Activated CD4-positive, alpha-beta T cell treated with anti-CD3 and anti-CD28 coated beads, Interleukin-2, amount 10 ng/mL, durations not matched to agents 7 days and 5 days (primary cell): ENCODE measurements around the gene PBLD. TPM values are rescaled to one million over a fixed set of nuclear protein-coding genes. Genes with fewer than 3 reads are reported as not detected.
A peak's percentile ranks its signal among the peaks of the same experiment; 100 is the strongest.

Source experiments
- CTCF ChIA-PET: fragments of 350-600 bp; sonication (Branson Sonifier 250); formaldehyde crosslinking; loops from one replicate; lab custom pipeline; 2021; ENCODE audit warnings: antibody characterized with exemption; lab: Charles Lee
- POLR2A ChIA-PET: fragments of 350-600 bp; sonication (Branson Sonifier 250); formaldehyde crosslinking; loops from one replicate; lab custom pipeline; 2021; ENCODE audit warnings: antibody characterized with exemption; lab: Charles Lee
- DNase-seq: peaks from one replicate; pipeline ENCODE4 v3.0.0-alpha.2; 2020
- H3K27ac Mint-ChIP-seq: one replicate; pipeline ENCODE4 v1.8.0; 2021; ENCODE audit warnings: mild to moderate bottlenecking, moderate library complexity, mixed read lengths
- H3K27me3 Mint-ChIP-seq: one replicate; pipeline ENCODE4 v1.8.0; 2021; ENCODE audit warnings: mixed read lengths
- H3K36me3 Mint-ChIP-seq: one replicate; pipeline ENCODE4 v1.8.0; 2021; ENCODE audit warnings: low read depth, mixed read lengths
- H3K4me1 Mint-ChIP-seq: one replicate; pipeline ENCODE4 v1.8.0; 2021; ENCODE audit warnings: mixed read lengths
- H3K4me3 Mint-ChIP-seq: one replicate; pipeline ENCODE4 v1.8.0; 2021; ENCODE audit warnings: mild to moderate bottlenecking, moderate library complexity, mixed read lengths
- H3K9me3 Mint-ChIP-seq: one replicate; pipeline ENCODE4 v1.8.0; 2021; ENCODE audit warnings: mixed read lengths
- total RNA-seq, 2 experiments: library from RNA; stranded (reverse); gene quantifications; one replicate each; pipeline ENCODE4 v1.2.3, GENCODE V29; 2021

Gene PBLD
- total RNA-seq, 2 experiments from 2014 or later: 1.6 to 2.0 TPM

DNA sequence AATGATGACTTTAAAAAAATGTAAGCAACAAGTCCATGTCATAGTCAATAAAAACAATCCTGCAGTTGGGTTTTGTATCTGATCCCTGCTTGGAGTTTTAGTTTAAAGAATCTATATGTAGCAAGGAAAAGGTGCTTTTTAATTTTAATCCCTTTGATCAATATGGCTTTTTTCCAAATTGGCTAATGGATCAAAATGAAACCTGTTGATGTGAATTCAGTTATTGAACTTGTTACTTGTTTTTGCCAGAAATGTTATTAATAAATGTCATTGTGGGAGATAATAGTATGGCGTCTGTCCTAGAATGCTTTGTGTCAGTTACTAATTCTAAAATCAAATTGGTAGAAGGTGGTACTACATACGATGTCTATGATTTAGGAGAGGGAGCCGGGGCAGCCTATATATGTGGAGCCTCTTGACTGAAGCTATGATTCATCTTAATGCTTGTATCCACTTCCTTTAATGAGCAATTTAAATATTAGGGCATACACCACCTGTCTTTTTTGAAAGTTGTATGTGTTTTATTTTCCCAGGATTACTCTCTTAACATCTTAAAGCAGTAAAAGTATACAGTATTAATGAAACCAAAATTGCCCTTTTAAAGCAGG is 10.3 kb upstream of the PBLD start:
- POLR2A ChIA-PET: interaction anchor here (0.7 kb wide), 1 partner anchor 8 kb away, joined by 3 read pairs; no protein-coding TSS in a partner anchor
- CTCF ChIA-PET: interaction anchor here (0.6 kb wide), 1 partner anchor 28 kb away, joined by 4 read pairs; no protein-coding TSS in a partner anchor
- Mint-ChIP-seq H3K4me3 (no peak overlapping the region), H3K27me3 (no peaks in the 10 kb centered on the region), H3K4me1 (peaks cover 29% of the 10 kb centered on the region), H3K36me3 (peaks cover 60% of the 10 kb centered on the region), H3K9me3 (no peaks in the 10 kb centered on the region), H3K27ac (no peak overlapping the region)
- no peak for DNase-seq

DNA sequence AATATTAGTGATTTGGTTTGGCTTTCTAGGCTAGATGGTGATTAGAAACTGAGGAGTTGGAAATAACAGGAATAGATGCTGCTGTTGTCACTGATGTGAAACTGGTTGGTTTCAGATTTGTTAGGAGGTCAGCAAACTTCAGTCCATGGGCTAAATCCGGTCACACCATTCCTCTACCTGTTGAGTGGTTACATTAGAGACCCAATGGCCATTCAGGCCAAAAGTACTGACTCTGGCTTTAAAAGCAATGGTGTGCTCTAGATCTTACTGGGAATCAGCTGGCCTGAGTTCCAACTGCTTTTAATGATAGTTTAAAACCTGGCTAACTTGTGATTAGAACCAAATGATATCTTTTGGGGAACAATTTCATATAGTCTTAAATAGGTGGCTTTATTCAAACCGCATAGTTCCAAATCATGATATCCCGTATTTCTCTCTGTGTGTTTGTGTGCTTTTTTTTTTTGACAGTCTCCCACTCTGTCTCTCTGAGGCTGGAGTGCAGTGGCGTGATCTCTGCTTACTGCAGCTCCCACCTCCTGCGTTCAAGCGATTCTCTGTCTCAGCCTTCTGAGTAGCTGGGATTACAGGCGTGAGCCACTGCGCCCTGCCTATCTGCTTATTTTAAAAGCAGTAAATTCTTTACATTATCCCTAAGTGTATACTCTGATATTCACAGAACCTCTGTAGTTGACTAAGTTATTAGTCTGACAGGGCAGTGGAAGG is 7.8 kb upstream of the PBLD start:
- peaks cover 42% of the 10 kb centered on the region for H3K4me1 Mint-ChIP-seq
- no peak for DNase-seq

DNA sequence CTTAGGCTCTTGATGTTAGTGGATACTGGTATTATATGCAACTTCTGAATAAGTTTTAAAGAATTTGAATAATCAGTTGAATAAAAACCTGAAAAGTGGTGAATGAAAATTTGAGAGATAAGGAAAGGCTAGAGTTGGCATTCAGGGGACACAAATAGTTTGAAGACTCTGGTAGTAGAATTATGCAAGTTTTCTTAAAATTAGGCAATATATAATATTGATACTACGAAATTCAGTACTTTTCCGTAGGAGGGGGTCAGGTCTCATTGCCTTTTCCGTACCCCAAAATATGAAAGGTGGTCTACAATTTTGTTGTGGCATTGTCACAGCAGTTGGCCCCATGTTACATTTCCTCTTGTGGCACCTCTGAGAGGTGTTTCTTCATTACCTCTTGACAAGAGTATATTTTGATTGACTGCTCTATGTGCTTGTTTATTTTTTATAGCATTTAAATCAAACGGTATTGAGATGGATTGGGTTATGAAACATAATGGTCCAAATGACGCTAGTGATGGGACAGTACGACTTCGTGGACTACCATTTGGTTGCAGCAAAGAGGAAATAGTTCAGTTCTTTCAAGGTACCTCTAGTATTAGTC is 4.1 kb upstream of the PBLD start:
- POLR2A ChIA-PET: no interaction called here
- peaks cover 49% of the 10 kb centered on the region for H3K4me1 Mint-ChIP-seq
- peak overlapping the region; percentile 52 for H3K4me3 Mint-ChIP-seq
- DNase-seq: no peak
- no peaks in the 10 kb centered on the region for H3K27me3 Mint-ChIP-seq
- no peaks in the 10 kb centered on the region for H3K9me3 Mint-ChIP-seq
- CTCF ChIA-PET: no interaction called here
- H3K27ac Mint-ChIP-seq: peak overlapping the region; percentile 44
- H3K36me3 Mint-ChIP-seq: peaks cover 71% of the 10 kb centered on the region

More for the DNA sequence above, 7.8 kb upstream of the PBLD start:
- CTCF ChIA-PET: no interaction called here
- Mint-ChIP-seq H3K27me3 (no peaks in the 10 kb centered on the region), H3K9me3 (no peaks in the 10 kb centered on the region), H3K27ac (no peak overlapping the region), H3K36me3 (peaks cover 73% of the 10 kb centered on the region), H3K4me3 (no peak overlapping the region)
- POLR2A ChIA-PET: no interaction called here

DNA sequence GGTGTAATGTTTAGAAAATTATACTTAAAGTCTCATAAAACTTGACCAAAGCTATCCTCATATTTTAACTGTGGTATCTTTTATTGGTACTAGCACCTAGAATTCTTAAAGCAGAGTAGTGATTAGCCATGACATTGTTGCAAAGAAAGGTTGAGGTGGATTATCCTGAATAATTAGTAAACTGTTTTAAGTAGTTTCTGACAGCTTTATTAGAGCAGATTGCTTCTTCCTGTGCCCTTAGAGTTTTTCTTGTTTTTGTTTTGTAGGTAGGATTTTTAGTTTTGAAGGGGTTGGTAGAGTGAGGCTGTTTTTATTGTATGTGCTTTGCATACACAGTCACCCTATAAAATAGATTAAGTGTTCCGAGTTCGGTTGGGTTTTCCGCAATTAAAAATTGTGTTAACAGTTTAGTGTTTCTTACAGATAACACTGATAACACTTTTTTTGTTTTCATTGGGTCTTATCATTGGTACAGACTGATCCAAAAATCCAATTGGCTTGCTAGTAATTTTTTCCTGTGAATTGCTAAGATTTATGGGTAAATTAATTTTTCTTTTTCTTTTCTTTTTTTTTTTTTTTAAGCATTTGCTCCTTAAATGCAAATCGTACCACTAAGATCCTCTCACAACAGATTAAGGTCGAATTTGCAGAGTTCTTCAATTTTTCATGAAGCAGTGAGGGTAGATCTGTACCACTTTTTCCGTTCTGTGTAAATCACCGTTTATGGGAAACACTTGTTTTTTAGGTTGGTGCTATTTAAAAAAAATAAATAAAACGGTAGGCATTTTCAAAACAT is 2.1 kb upstream of the PBLD start:
- peaks cover 55% of the 10 kb centered on the region for H3K4me1 Mint-ChIP-seq
- no peak for DNase-seq
- ChIA-PET CTCF (interaction anchor here (1.5 to 1.8 kb wide), 2 partner anchors 13 to 383 kb away, joined by 3 to 5 read pairs; no protein-coding TSS in a partner anchor), POLR2A (interaction anchor here (0.6 kb wide), 2 partner anchors 9 to 112 kb away, joined by 3 read pairs; no protein-coding TSS in a partner anchor)
- H3K27ac Mint-ChIP-seq: peak overlapping the region; percentile 100
- peaks cover 59% of the 10 kb centered on the region for H3K36me3 Mint-ChIP-seq
- H3K9me3 Mint-ChIP-seq: no peaks in the 10 kb centered on the region
- H3K27me3 Mint-ChIP-seq: no peaks in the 10 kb centered on the region
- peak overlapping the region; percentile 100 for H3K4me3 Mint-ChIP-seq

DNA sequence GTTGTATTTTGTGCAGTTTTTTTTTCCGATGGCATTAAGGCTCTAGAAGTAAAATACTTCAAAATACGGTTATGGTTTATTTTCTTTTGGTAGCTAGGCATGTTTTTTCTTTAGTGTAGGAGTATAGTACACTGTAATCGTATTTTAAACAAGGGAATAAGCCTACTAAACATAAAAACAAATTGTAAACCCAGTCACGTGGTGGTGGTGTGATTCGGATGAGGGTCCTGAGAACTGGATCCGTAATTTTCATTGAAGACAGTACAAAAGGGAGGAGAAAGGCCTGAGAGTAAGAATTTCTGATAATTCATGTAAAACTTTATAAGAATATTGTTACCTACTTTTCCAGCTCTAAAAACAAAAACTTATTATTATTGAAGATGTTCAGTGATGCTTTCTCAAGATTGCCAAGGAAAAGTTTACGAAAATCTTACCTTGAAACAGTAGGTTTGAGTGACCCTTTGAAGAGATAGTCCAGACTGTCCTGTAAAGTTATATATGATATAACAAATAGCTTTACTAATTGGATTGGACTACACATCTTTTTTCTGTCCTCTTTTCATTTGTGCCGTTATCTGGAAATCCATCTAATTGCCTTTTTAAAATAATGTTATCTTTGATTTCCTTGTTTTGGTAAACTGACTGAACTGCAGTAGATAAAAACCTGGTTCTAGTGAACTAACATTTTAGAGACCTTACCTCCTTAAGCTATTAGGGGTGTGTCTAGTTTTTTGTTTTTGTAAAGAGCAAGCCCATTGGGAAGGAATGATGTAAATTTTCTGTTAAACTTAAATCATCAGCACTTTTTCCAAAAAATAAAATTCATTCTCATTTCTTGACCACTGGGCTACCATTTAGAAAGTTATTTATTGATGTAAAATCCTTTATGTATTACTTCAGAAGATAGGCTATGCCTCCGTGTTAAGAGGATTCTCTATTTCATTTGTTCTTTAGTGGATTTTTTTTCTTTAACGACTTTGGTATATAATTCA is 1.0 kb upstream of the PBLD start:
- POLR2A ChIA-PET: no interaction called here
- H3K27ac Mint-ChIP-seq: peak overlapping the region; percentile 100
- H3K27me3 Mint-ChIP-seq: no peaks in the 10 kb centered on the region
- no peaks in the 10 kb centered on the region for H3K9me3 Mint-ChIP-seq
- H3K36me3 Mint-ChIP-seq: peaks cover 49% of the 10 kb centered on the region
- H3K4me1 Mint-ChIP-seq: peaks cover 57% of the 10 kb centered on the region
- CTCF ChIA-PET: interaction anchor here (1.0 to 1.8 kb wide), 6 partner anchors 11 to 478 kb away, joined by 3 to 4 read pairs (median 3); partner anchors contain the start of gene RUFY2
- H3K4me3 Mint-ChIP-seq: peak overlapping the region; percentile 100
- DNase-seq: no peak

DNA sequence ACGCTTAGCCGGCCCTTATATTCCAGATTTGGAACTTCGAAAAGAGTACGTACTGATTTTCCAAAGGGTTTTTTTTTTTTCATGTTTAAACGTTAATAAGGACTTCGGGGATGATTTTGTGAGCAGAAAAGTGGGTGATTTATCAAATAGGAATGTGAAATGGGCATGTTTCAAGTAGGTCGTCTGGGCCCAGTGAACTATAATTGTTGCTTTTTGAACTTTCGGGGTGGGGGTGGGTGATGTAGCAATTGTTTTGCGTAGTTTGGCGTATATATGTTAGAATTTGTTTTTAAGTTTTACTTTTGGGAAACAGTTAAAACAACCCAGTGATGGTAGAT is 299 bp upstream of the PBLD start:
- POLR2A ChIA-PET: interaction anchor here (0.8 kb wide), 1 partner anchor 13 kb away, joined by 11 read pairs; no protein-coding TSS in a partner anchor
- H3K4me3 Mint-ChIP-seq: peak overlapping the region; percentile 100
- no peaks in the 10 kb centered on the region for H3K9me3 Mint-ChIP-seq

DNA sequence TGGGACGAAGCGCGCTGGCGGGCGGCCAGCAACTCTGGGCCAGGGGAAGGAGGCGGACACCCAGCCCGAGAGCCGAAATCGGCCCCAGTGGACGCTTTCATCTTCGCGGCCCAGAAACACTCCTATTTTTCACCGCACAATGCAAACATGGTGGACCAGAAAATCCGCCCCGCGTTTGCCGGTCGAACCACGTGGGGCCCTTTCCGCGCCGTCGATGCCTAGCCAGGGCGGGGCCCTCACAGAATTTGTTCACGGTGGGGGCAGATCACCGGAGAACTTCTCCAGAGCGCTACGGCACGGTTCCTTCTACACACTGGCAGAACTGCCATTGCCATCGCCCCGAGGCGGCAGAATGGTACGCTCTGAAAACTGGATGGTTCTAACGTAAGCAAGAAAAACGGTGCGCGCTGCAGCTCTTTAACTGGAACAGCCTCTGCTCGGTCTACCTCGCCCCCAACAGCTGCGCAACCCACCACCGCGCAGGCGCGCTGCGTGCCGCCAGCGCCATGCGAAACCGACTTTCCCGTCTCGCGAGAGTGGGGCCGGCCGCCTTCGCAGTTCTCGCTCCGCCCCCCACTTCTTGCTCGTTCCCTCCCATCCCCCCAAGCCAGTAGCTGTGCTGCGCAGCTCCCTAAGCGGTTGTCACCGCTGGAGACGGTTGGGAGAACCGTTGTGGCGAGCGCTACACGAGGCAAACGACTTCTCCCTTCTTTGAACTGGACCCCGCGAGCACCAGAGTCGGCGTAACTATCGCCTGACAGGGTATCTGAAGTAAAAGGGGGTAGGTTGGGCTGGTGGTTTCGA is 1.1 kb downstream of the PBLD start, which contains the start of gene HNRNPH3:
HNRNPH3 (plus strand) TSS at position 610 of the 804 bp plus-strand sequence. CDS start 5,158 bp downstream, outside the sequence.
- Mint-ChIP-seq H3K4me1 (peaks cover 51% of the 10 kb centered on the region), H3K9me3 (no peaks in the 10 kb centered on the region), H3K4me3 (peak within 1 kb of the TSS; percentile 100), H3K36me3 (peaks cover 34% of the 10 kb centered on the region), H3K27me3 (no peaks in the 10 kb centered on the region), H3K27ac (peak within 1 kb of the TSS; percentile 100)
- peak; percentile 99 for DNase-seq
- POLR2A ChIA-PET: interaction anchor here (0.6 to 1.0 kb wide), 2 partner anchors 26 to 75 kb away, joined by 3 to 4 read pairs; partner anchors contain the start of gene RUFY2
- CTCF ChIA-PET: interaction anchor here (0.9 to 1.6 kb wide), 3 partner anchors 16 to 378 kb away, joined by 3 to 7 read pairs (median 3); no protein-coding TSS in a partner anchor

More for the DNA sequence above, 299 bp upstream of the PBLD start:
- CTCF ChIA-PET: interaction anchor here (1.0 to 1.8 kb wide), 7 partner anchors 10 to 478 kb away, joined by 3 to 4 read pairs (median 3); partner anchors contain the start of gene RUFY2
- H3K36me3 Mint-ChIP-seq: peaks cover 45% of the 10 kb centered on the region
- H3K27ac Mint-ChIP-seq: peak overlapping the region; percentile 100
- DNase-seq: no peak
- H3K27me3 Mint-ChIP-seq: no peaks in the 10 kb centered on the region
- peaks cover 60% of the 10 kb centered on the region for H3K4me1 Mint-ChIP-seq

DNA sequence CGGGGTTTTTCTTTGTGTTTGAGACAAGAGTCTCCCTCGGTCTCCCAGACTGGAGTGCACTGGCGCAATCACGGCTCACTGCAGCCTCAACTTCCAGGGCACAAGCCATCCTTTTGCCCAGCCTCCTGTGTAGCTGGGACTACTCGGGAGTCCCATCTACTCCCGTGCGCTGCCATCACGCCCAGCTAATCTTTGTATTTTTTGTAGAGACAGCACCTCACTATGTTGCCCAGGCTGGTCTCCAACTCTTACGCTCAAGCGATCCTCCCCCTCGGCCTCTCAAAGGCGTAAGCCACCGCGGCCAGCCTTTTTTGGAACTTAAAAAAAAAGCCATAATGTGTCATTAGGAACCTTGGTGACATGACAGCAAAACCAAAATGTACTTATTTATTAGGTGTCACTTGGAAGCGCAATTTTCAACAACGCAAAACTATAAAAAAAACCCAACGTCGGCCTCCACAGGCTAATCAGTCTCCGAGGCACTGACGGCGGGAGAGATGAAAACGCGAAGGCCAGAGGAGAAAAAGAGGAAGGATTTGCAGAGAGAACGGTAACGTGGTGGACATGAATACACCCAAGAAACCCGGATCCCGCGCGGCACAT is 1.8 kb downstream of the PBLD start:
- ChIA-PET POLR2A (no interaction called here), CTCF (interaction anchor here (0.9 to 1.6 kb wide), 2 partner anchors 17 to 378 kb away, joined by 3 to 7 read pairs; no protein-coding TSS in a partner anchor)
- H3K4me3 Mint-ChIP-seq: peak overlapping the region; percentile 100
- H3K36me3 Mint-ChIP-seq: peaks cover 29% of the 10 kb centered on the region
- peak overlapping the region; percentile 100 for H3K27ac Mint-ChIP-seq
- H3K4me1 Mint-ChIP-seq: peaks cover 45% of the 10 kb centered on the region
- peak; percentile 12 for DNase-seq
- H3K27me3 Mint-ChIP-seq: no peaks in the 10 kb centered on the region
- no peaks in the 10 kb centered on the region for H3K9me3 Mint-ChIP-seq

DNA sequence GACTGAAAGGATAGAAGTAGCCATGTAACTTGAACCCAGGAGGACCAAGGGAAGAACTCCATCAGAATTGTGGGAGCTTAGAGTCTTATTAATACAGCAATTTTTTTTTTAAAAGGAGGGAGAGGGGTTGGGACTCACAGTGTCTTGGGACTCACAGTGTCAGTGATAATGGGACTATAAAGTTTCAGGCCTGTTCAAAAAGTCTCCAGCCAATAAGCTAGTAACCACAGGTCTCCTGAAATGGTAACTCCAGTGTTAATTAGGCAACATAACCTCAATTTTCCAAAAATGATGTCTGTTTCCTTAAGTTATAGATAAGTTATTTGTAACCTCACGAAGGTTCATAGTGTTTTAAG is 3.2 kb downstream of the PBLD start:
- Mint-ChIP-seq H3K36me3 (peaks cover 24% of the 10 kb centered on the region), H3K4me1 (peaks cover 31% of the 10 kb centered on the region), H3K27me3 (no peaks in the 10 kb centered on the region), H3K27ac (no peak overlapping the region), H3K4me3 (no peak overlapping the region), H3K9me3 (no peaks in the 10 kb centered on the region)
- CTCF ChIA-PET: no interaction called here
- POLR2A ChIA-PET: no interaction called here
- DNase-seq: no peak
